NCI-H526 (cell line): ENCODE results near the gene USH2A.

ENCODE experiments used
- DNase-seq, 2 experiments: peaks; one replicate each; lab custom pipeline; 2025; lab: John Stamatoyannopoulos, UW

The USH2A gene

GRCh38 chr1:216270086-216270773, 153.0 kb downstream of the USH2A start:
- DNase-seq: no peak

- DNase-seq: no peak
These were observed 161.6 kb downstream of the USH2A start for GRCh38 chr1:216261631-216262030.

- DNase-seq: no peak
These were observed 164.4 kb downstream of the USH2A start for GRCh38 chr1:216258856-216259255.

- no peak for DNase-seq
These were observed 164.9 kb downstream of the USH2A start for GRCh38 chr1:216258386-216258785.

GRCh38 chr1:216250861-216251260, 172.4 kb downstream of the USH2A start:
- DNase-seq: no peak

- DNase-seq: peak in 1 of 2 experiments; percentile 44
These were observed 174.6 kb downstream of the USH2A start for GRCh38 chr1:216248628-216249027.

GRCh38 chr1:216247937-216248336, 175.3 kb downstream of the USH2A start:
- no peak for DNase-seq

GRCh38 chr1:216246577-216247203, 176.6 kb downstream of the USH2A start:
- no peak for DNase-seq

GRCh38 chr1:216238844-216239243, 184.4 kb downstream of the USH2A start:
- DNase-seq: peak in 1 of 2 experiments; percentile 2

- no peak for DNase-seq
These were observed 185.2 kb downstream of the USH2A start for GRCh38 chr1:216237927-216238542.

GRCh38 chr1:216224233-216224632, 199.0 kb downstream of the USH2A start:
- DNase-seq: no peak

GRCh38 chr1:216223486-216223885, 199.8 kb downstream of the USH2A start:
- no peak for DNase-seq

- DNase-seq: peak in 1 of 2 experiments; percentile 12
These were observed 201.0 kb downstream of the USH2A start for GRCh38 chr1:216222288-216222687.

GRCh38 chr1:216221260-216221700, 202.0 kb downstream of the USH2A start:
- DNase-seq: peak; percentile 89 to 91

GRCh38 chr1:216216305-216216704, 206.9 kb downstream of the USH2A start:
- DNase-seq: no peak

GRCh38 chr1:216215169-216215568, 208.1 kb downstream of the USH2A start:
- no peak for DNase-seq

- DNase-seq: no peak
These were observed 210.4 kb downstream of the USH2A start for GRCh38 chr1:216212826-216213225.

GRCh38 chr1:216210081-216210480, 213.2 kb downstream of the USH2A start:
- DNase-seq: no peak

- DNase-seq: no peak
These were observed 214.1 kb downstream of the USH2A start for GRCh38 chr1:216209125-216209524.

GRCh38 chr1:216207154-216207553, 216.1 kb downstream of the USH2A start:
- no peak for DNase-seq

- DNase-seq: no peak
These were observed 218.1 kb downstream of the USH2A start for GRCh38 chr1:216205176-216205575.

GRCh38 chr1:216201946-216202345, 221.3 kb downstream of the USH2A start:
- DNase-seq: no peak

GRCh38 chr1:216200941-216201340, 222.3 kb downstream of the USH2A start:
- DNase-seq: no peak
